Esophagus squamous epithelium (tissue), 4 donors: ENCODE measurements around the gene CARM1.

Experiments
- POLR2A ChIP-seq, 4 donors: fragments of 450-650 bp; IDR thresholded peaks; one replicate each; pipeline ENCODE4 v1.6.1; 2017; ENCODE audit warnings: antibody characterized with exemption in 4 of 4, mild to moderate bottlenecking in 4 of 4, moderate library complexity in 3 of 4
- TF ChIP-seq, protein P1 (sequence below), 6 experiments: fragments of 450-650 bp in 4 of 6; fragments of 200-600 bp in 2 of 6; sonication (generic) in 2 of 6; IDR thresholded peaks; one replicate each; pipeline ENCODE4 v1.5.1; 2016 to 2019; ENCODE audit warnings: antibody characterized with exemption in 6 of 6, mild to moderate bottlenecking in 4 of 6, moderate library complexity in 4 of 6

DNA sequence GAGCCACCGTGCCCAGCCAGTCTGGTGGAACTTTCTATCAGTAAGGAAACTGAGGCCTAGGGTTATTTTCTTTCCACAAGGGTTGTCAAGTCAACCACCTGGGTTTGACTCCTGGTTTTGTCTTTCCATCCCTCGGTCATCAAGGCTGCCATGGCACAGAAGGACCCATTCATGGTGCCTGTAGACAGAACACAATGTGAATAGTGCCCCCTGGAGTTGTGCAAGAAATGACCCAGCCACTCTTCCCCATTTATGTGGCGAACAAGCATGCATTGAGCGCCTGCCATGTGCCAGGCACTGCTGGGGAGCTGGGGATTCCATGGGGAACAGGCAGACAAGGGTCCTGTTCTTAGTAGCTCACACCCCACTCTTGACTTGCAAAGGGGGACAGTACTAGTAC, 93.5 kb downstream of the CARM1 start:
- TF ChIP-seq, protein P1, sequence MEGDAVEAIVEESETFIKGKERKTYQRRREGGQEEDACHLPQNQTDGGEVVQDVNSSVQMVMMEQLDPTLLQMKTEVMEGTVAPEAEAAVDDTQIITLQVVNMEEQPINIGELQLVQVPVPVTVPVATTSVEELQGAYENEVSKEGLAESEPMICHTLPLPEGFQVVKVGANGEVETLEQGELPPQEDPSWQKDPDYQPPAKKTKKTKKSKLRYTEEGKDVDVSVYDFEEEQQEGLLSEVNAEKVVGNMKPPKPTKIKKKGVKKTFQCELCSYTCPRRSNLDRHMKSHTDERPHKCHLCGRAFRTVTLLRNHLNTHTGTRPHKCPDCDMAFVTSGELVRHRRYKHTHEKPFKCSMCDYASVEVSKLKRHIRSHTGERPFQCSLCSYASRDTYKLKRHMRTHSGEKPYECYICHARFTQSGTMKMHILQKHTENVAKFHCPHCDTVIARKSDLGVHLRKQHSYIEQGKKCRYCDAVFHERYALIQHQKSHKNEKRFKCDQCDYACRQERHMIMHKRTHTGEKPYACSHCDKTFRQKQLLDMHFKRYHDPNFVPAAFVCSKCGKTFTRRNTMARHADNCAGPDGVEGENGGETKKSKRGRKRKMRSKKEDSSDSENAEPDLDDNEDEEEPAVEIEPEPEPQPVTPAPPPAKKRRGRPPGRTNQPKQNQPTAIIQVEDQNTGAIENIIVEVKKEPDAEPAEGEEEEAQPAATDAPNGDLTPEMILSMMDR (IDR thresholded peaks at IDR 0.05): no peak
- TF ChIP-seq POLR2A (IDR thresholded peaks at IDR 0.05): no peak
